LNCaP clone FGC (cell line): ENCODE measurements around the gene CRISPLD2.

ENCODE experiments used
- DNase-seq: peaks from one replicate; pipeline ENCODE4 v3.0.0-alpha.2; 2011; ENCODE audit warnings: low read depth
- H3K4me3 ChIP-seq: 2 replicates; pipeline ENCODE4 v1.5.1; 2011; ENCODE audit warnings: mild to moderate bottlenecking, low read depth, low read length, control low read depth
- TF ChIP-seq, protein P1 (sequence below): IDR thresholded peaks from 2 replicates; pipeline ENCODE4 v1.5.1; 2012; ENCODE audit warnings: mild to moderate bottlenecking; ENCODE audit not compliant: control insufficient read depth, insufficient read depth; ENCODE audit errors: extremely low read depth

CRISPLD2 gene

DNA sequence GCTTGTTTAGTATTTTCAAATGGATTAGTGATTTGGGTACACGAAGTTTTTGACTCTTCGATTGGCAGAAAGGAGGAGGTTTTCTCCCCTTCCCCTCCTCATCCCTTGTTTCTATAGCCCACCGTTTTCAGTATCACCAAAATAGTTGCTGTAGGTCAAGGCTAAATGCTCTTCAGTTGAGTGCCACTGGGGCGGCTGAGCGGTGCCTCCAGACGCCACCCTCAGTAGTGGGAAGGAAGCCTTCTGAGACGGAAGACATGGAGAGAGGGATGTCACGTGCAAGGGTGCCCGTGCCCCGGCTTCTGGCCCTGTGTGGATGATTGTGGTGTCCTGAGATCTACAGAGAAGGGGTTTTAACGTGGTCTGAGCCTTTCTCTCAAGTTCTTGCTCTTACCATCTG lies 39.7 kb upstream of the CRISPLD2 start:
- TF ChIP-seq, protein P1, sequence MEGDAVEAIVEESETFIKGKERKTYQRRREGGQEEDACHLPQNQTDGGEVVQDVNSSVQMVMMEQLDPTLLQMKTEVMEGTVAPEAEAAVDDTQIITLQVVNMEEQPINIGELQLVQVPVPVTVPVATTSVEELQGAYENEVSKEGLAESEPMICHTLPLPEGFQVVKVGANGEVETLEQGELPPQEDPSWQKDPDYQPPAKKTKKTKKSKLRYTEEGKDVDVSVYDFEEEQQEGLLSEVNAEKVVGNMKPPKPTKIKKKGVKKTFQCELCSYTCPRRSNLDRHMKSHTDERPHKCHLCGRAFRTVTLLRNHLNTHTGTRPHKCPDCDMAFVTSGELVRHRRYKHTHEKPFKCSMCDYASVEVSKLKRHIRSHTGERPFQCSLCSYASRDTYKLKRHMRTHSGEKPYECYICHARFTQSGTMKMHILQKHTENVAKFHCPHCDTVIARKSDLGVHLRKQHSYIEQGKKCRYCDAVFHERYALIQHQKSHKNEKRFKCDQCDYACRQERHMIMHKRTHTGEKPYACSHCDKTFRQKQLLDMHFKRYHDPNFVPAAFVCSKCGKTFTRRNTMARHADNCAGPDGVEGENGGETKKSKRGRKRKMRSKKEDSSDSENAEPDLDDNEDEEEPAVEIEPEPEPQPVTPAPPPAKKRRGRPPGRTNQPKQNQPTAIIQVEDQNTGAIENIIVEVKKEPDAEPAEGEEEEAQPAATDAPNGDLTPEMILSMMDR: no peak
- H3K4me3 ChIP-seq: peak overlapping the region; percentile 18; the same call in 1 of the 2 replicates
- DNase-seq: no peak

DNA sequence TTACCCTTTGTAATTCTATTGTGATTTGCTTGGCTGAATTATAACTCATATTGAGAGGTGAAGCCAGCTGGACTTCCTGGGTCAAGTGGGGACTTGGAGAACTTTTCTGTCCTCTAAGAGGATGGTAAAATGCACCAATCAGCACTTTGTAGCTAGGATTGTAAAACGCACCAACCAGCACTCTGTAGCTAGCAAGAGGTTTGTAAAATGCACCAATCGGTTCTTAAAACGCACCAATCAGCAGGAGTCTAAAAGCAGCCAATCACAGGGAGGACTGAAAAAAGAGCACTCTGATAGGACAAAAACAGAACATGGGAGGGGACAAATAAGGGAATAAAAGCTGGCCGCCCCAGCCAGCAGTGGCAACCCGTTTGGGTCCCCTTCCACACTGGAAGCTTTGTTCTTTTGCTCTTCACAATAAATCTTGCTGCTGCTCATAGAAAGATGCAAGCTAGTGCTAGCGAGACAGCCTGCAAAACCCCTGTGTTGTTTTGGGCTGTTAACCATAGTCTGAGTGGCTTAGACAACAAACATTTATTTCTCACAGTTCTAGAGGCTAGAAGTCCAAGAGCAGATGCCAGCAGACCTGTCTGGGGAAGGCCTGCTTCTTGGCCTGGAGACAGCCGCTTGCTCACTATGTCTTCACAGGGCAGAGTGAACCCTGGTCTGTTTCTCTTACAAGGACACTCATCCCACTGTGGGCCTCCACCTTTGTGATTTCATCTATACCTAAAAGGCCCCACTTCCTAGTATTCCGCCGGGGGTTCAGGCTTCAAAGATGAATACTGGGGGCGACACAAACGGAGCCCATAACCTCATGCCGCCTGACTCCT lies 39.0 kb upstream of the CRISPLD2 start:
- DNase-seq: peak; percentile 35
- TF ChIP-seq, protein P1: no peak

DNA sequence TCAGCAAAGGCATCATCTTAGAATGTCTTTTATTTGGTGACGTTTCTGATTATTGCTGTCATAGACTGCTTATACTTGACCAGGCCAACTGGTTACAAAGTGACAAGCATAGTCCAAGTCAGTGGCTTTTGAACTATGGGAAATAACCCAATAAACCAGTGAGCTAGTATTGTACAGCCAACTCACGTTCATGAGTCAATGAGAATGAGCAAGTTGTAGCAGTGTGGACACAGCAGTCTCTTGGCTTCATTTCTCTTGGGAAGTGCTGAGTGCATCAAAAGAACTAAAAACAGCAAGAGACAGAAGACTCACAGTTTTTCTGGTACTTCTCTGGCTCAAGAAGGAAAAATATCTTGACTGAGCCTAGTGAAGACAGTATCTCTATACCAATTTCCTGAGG lies 36.9 kb upstream of the CRISPLD2 start:
- no peak overlapping the region for H3K4me3 ChIP-seq
- DNase-seq: no peak
- TF ChIP-seq, protein P1: no peak

More for the DNA sequence above, 39.0 kb upstream of the CRISPLD2 start:
- no peak overlapping the region for H3K4me3 ChIP-seq

DNA sequence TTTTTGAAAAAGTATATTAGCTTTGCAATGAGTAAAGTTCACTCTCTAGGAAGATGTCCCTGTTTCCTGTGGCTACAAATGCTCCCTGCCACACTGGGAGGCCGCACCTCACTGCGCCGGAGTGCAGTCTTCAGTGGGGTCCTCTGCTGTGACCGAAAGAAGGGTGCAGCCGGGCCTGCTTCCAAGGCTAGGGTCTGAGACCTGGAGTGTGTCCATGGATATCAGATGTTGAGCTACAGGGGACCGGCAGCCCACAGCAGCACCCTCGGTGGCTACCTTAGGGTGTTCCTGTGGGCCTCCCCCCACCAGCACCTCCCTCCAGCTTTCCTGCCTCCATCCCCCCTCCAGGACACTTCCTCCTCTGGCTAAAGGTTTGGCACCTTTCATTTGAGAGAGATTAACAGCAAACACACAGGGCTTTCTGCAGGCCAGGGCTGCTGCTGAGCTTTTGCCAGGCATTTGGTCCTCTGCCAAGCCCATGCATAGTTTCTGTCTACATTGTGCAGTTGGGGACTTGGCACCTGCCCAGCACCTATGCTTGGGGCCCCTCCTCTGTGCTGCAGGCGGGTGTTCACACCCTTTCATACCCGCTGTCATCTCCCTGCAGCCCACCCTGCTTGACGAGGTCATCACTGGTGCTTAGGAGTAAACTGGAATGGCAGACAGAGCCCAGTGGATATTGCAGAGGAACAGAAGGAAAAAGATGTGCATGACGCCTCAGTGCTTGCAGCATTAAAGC lies 33.8 kb upstream of the CRISPLD2 start:
- DNase-seq: no peak
- TF ChIP-seq, protein P1: no peak
- H3K4me3 ChIP-seq: no peak overlapping the region

DNA sequence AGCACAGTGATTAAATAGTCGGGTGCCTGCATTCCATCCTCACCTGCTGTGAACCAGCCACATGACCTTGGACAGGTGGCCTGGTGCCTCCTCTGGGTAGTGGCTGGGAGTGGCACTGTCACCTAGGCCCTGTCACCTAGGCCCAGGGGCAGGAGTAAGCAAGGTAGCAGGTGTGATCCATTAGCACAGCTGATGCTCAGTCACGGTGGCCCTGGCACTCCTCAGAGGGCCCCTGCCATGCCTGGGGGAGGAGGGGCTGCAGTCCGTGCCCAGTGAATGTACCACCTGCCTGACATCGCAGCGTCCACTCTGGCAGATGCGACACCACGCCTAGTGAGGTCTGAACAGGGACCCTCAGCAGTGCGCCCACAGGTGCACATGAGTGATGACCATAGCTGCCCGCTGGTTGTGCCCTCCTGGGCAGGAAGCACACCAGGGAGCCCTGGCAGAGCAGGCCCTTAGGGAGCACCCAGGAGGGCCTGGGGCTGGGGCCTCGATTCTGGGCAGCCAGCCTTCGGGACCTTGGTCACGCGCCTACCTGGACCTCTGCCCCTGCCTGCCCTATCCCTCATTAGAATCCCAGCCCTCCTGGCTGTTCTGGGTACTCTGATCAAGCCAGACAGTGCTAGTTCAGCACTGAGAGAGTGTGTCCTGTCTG lies 33.1 kb upstream of the CRISPLD2 start:
- no peak overlapping the region for H3K4me3 ChIP-seq
- DNase-seq: no peak
- TF ChIP-seq, protein P1: no peak

DNA sequence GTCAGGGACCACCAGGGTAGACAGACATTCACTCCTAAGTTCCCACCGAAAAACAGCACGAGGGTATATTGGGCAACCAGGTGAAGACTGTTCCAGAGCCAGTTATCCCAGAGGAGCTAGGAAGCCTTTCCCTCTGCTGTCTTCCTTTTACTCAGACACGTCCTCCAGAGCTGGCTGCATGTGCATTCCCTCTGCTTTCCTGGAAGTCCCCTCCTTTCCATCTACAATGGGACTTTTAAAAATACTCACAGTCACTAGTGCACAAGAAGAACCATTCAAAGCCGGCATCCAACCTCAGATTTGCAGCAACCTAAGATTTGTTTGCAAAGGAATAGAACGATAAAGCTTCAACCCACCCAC lies 32.5 kb upstream of the CRISPLD2 start:
- DNase-seq: no peak
- TF ChIP-seq, protein P1: no peak
- H3K4me3 ChIP-seq: no peak overlapping the region
